GM13976 (cell line): ENCODE data around the gene PTPRM.

Experiments used
- DNase-seq: peaks from one replicate; pipeline ENCODE4 v3.0.0; 2012; ENCODE audit warnings: low spot score
- in situ Hi-C: fragments of 300-500 bp; cut with MboI; formaldehyde crosslinking; loops from one replicate; pipeline ENCODE4 v1.12.0; 2022; ENCODE audit warnings: low sequenced_read_pairs, mixed read lengths, inconsistent platforms; ENCODE audit not compliant: unreplicated experiment
- TF ChIP-seq, protein P1 (sequence below): IDR thresholded peaks from 2 replicates; pipeline ENCODE4 v1.5.1; 2012; ENCODE audit warnings: borderline replicate concordance, mild to moderate bottlenecking; ENCODE audit not compliant: insufficient read depth; ENCODE audit errors: extremely low read depth, missing control alignments, control extremely low read depth

Gene PTPRM

GRCh38 chr18:7726522-7726921, 159.4 kb downstream of the PTPRM start:
- TF ChIP-seq, protein P1, sequence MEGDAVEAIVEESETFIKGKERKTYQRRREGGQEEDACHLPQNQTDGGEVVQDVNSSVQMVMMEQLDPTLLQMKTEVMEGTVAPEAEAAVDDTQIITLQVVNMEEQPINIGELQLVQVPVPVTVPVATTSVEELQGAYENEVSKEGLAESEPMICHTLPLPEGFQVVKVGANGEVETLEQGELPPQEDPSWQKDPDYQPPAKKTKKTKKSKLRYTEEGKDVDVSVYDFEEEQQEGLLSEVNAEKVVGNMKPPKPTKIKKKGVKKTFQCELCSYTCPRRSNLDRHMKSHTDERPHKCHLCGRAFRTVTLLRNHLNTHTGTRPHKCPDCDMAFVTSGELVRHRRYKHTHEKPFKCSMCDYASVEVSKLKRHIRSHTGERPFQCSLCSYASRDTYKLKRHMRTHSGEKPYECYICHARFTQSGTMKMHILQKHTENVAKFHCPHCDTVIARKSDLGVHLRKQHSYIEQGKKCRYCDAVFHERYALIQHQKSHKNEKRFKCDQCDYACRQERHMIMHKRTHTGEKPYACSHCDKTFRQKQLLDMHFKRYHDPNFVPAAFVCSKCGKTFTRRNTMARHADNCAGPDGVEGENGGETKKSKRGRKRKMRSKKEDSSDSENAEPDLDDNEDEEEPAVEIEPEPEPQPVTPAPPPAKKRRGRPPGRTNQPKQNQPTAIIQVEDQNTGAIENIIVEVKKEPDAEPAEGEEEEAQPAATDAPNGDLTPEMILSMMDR: no peak
- no peak for DNase-seq
- in situ Hi-C loops: no loop called here

GRCh38 chr18:7727361-7728076, 160.4 kb downstream of the PTPRM start:
- DNase-seq: no peak
- TF ChIP-seq, protein P1: no peak
- in situ Hi-C loops: no loop called here

GRCh38 chr18:7728297-7728696, 161.2 kb downstream of the PTPRM start:
- in situ Hi-C loops: no loop called here
- TF ChIP-seq, protein P1: no peak
- no peak for DNase-seq

DNA sequence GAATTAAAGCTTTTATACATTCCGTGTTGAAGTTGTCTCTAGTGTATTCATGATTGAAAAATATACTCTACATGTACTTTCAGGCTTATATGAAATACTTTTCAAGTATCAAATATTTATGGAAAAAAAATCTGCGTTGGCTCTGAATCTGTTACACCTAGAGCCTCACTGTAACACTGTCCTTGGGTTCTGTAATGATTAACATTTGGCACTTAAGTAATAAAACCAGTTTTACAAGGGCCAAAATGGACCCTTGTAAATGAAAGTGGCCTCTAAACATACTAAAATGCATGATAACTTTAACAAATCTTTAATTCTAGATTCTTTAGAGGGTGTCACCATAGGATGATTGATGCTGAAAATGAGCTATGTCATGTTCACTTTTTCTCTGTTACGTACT, 162.8 kb downstream of the PTPRM start:
- in situ Hi-C loops: no loop called here
- TF ChIP-seq, protein P1: no peak
- no peak for DNase-seq

DNA sequence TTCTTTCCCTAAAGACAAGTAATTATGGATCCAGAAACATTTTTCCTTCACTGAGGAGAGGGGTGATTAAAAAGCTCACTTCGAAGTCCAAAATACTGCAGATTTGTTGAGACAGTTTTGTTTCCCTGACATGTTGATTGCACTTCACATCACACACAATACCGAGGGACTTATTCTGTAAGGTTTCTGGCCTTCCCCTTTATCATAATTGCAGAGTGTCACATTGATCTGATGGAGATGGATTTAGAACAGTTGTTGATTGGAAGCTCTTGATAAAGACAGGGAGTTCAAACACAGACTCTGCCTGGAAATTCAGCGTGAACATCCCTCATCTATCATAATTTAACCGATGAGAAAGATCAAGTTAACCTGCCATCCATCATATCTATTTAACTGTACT, 163.6 kb downstream of the PTPRM start:
- TF ChIP-seq, protein P1: no peak
- DNase-seq: no peak
- in situ Hi-C loops: no loop called here

DNA sequence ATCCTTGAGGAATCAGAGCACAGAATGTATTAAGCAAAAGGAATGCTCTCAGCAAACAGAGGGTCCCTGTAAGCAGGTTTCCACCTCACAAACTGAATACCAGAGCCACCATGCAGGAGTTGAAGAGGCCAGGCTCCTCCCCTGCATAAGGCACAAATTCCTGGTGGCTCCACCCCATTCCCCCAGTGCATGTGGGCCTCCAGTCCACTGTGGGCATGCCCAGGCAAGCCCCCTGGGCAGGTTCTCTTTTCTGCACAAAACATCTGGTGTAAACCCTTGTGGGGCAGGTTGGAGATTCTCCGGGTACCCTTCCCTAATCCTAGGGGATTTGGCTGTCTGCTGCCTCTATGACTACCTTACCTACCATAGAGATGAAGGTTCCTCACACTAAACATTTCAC, 166.5 kb downstream of the PTPRM start:
- in situ Hi-C loops: no loop called here
- no peak for DNase-seq
- TF ChIP-seq, protein P1: no peak

- TF ChIP-seq, protein P1: no peak
- no peak for DNase-seq
- in situ Hi-C loops: no loop called here
Observed at GRCh38 chr18:7735196-7735595, 168.1 kb downstream of the PTPRM start.
